Measurements from ENCODE around the gene BZW2. TPM values are rescaled to one million over a fixed set of nuclear protein-coding genes. Genes with fewer than 3 reads are reported as not detected.

BZW2 gene
- total and polyA plus RNA-seq, 2 donors (not counting 1 experiment from before 2014, with no cell fraction given): 18.4 to 20.6 TPM

GRCh38 chr7:16721541-16721940 is 75.6 kb downstream of the BZW2 start:
- Histone ChIP-seq H3K79me2 (ENCODE audit: control insufficient read depth, insufficient read depth, low read length) (no peaks in the 10 kb centered on the region), H3K36me3 (replicated peaks in 1 of 2; ENCODE audit: control extremely low read depth in 1 of 2, control insufficient read depth in 1 of 2, extremely low read depth in 1 of 2, insufficient read depth in 2 of 2, low read length in 1 of 2) (no peaks in the 10 kb centered on the region), H3K4me1 (ENCODE audit: control insufficient read depth in 2 of 2, insufficient read depth in 2 of 2, low read length in 2 of 2) (no peaks in the 10 kb centered on the region), H3K4me2 (replicated peaks; ENCODE audit: low read depth, low read length, poor library complexity, severe bottlenecking) (no peak overlapping the region), H2AFZ (ENCODE audit: insufficient read depth, low read depth, low read length, poor library complexity, severe bottlenecking) (no peak overlapping the region), H3K9me3 (ENCODE audit: control extremely low read depth in 1 of 3, control insufficient read depth in 2 of 3, insufficient read depth in 1 of 3, low read length in 2 of 3) (no peaks in the 10 kb centered on the region), H4K20me1 (ENCODE audit: control insufficient read depth, insufficient read depth, low read length, poor library complexity, severe bottlenecking) (no peaks in the 10 kb centered on the region), H3K27ac (ENCODE audit: low read length in 2 of 2) (no peak overlapping the region), H3K9ac (ENCODE audit: low read length) (no peak overlapping the region), H3K27me3 (replicated peaks in 1 of 4; ENCODE audit: control extremely low read depth in 1 of 4, control insufficient read depth in 3 of 4, insufficient read depth in 4 of 4, low read length in 3 of 4) (no peaks in the 10 kb centered on the region), H3K4me3 (ENCODE audit: control extremely low read depth in 1 of 5, extremely low read depth in 1 of 5, insufficient read depth in 1 of 5, low read depth in 2 of 5, low read length in 4 of 5) (no peak overlapping the region)
- CTCF ChIA-PET: no interaction called here
- no peak overlapping the region for H3K4me3 Mint-ChIP-seq
- no peaks in the 10 kb centered on the region for H3K9me3 Mint-ChIP-seq (ENCODE audit: insufficient read depth)
- no peak overlapping the region for H3K27ac Mint-ChIP-seq
- no peak for TF ChIP-seq EZH2 (IDR thresholded peaks at IDR 0.05; ENCODE audit: borderline replicate concordance, insufficient read depth, low read depth, low read length, poor library complexity, severe bottlenecking)
- no peak for TF ChIP-seq CTCF (IDR thresholded peaks at IDR 0.05)
- intact Hi-C loops (cut with micrococcal nuclease): no loop called here
- no peaks in the 10 kb centered on the region for H3K27me3 Mint-ChIP-seq
- H3K4me1 Mint-ChIP-seq: no peaks in the 10 kb centered on the region
- ATAC-seq (ENCODE audit: low read depth) (no peak), DNase-seq (no peak)
- whole genome bisulfite sequencing (ENCODE audit: insufficient coverage): no CpG with 5 or more reads among the region's 4 CpGs
- POLR2A ChIA-PET: no interaction called here

- H3K27ac ChIP-seq (ENCODE audit: low read length in 2 of 2): no peak overlapping the region
- H2AFZ ChIP-seq (ENCODE audit: insufficient read depth, low read depth, low read length, poor library complexity, severe bottlenecking): no peak overlapping the region
- ChIA-PET CTCF (no interaction called here), POLR2A (no interaction called here)
- TF ChIP-seq EZH2 (IDR thresholded peaks at IDR 0.05; ENCODE audit: borderline replicate concordance, insufficient read depth, low read depth, low read length, poor library complexity, severe bottlenecking): no peak
- no peak for TF ChIP-seq CTCF (IDR thresholded peaks at IDR 0.05)
- H3K36me3 ChIP-seq (replicated peaks in 1 of 2; ENCODE audit: control extremely low read depth in 1 of 2, control insufficient read depth in 1 of 2, extremely low read depth in 1 of 2, insufficient read depth in 2 of 2, low read length in 1 of 2): no peaks in the 10 kb centered on the region
- no peaks in the 10 kb centered on the region for H3K79me2 ChIP-seq (ENCODE audit: control insufficient read depth, insufficient read depth, low read length)
- DNase-seq (no peak), ATAC-seq (ENCODE audit: low read depth) (no peak)
- Mint-ChIP-seq H3K9me3 (ENCODE audit: insufficient read depth) (no peaks in the 10 kb centered on the region), H3K27ac (no peak overlapping the region), H3K27me3 (no peaks in the 10 kb centered on the region), H3K4me1 (no peaks in the 10 kb centered on the region), H3K4me3 (no peak overlapping the region)
- no CpG with 5 or more reads among the region's 1 CpG for WGBS (ENCODE audit: insufficient coverage)
- H4K20me1 ChIP-seq (ENCODE audit: control insufficient read depth, insufficient read depth, low read length, poor library complexity, severe bottlenecking): no peaks in the 10 kb centered on the region
- H3K27me3 ChIP-seq (replicated peaks in 1 of 4; ENCODE audit: control extremely low read depth in 1 of 4, control insufficient read depth in 3 of 4, insufficient read depth in 4 of 4, low read length in 3 of 4): no peaks in the 10 kb centered on the region
- intact Hi-C loops (cut with micrococcal nuclease): no loop called here
- H3K4me2 ChIP-seq (replicated peaks; ENCODE audit: low read depth, low read length, poor library complexity, severe bottlenecking): no peak overlapping the region
- H3K9me3 ChIP-seq (ENCODE audit: control extremely low read depth in 1 of 3, control insufficient read depth in 2 of 3, insufficient read depth in 1 of 3, low read length in 2 of 3): no peaks in the 10 kb centered on the region
- H3K4me3 ChIP-seq (ENCODE audit: control extremely low read depth in 1 of 5, extremely low read depth in 1 of 5, insufficient read depth in 1 of 5, low read depth in 2 of 5, low read length in 4 of 5): no peak overlapping the region
- no peaks in the 10 kb centered on the region for H3K4me1 ChIP-seq (ENCODE audit: control insufficient read depth in 2 of 2, insufficient read depth in 2 of 2, low read length in 2 of 2)
- no peak overlapping the region for H3K9ac ChIP-seq (ENCODE audit: low read length)
Measured at GRCh38 chr7:16724344-16724743, 78.4 kb downstream of the BZW2 start.

Data from B cell (primary cell).